Activated T-cell treated with anti-CD3 and anti-CD28 coated beads for 4 hours (primary cell): ENCODE measurements around the gene TACC3.

Experiments
- DNase-seq: peaks from one replicate; pipeline ENCODE4 v3.0.0-alpha.2; 2020

TACC3 gene

GRCh38 chr4:1762264-1763010 is 41.1 kb downstream of the TACC3 start:
- DNase-seq, result no peak

- DNase-seq, result no peak
These were observed 41.8 kb downstream of the TACC3 start for GRCh38 chr4:1763070-1763549.

- DNase-seq, result no peak
These were observed 42.3 kb downstream of the TACC3 start for GRCh38 chr4:1763550-1764080.

GRCh38 chr4:1764670-1765069 is 43.3 kb downstream of the TACC3 start:
- DNase-seq, result no peak

GRCh38 chr4:1765409-1766072 is 44.2 kb downstream of the TACC3 start:
- DNase-seq, result no peak

- DNase-seq, result no peak
These were observed 45.1 kb downstream of the TACC3 start for GRCh38 chr4:1766106-1767060.

- no peak for DNase-seq
These were observed 45.9 kb downstream of the TACC3 start for GRCh38 chr4:1767061-1767769.

GRCh38 chr4:1767770-1768366 is 46.5 kb downstream of the TACC3 start:
- no peak for DNase-seq

GRCh38 chr4:1768367-1769034 is 47.2 kb downstream of the TACC3 start:
- no peak for DNase-seq

GRCh38 chr4:1769692-1770091 is 48.4 kb downstream of the TACC3 start:
- DNase-seq, result no peak

GRCh38 chr4:1770245-1770644 is 48.9 kb downstream of the TACC3 start:
- DNase-seq, result no peak

GRCh38 chr4:1770791-1771231 is 49.5 kb downstream of the TACC3 start:
- DNase-seq, result no peak

GRCh38 chr4:1771555-1772305 is 50.4 kb downstream of the TACC3 start:
- DNase-seq, result no peak

- DNase-seq, result no peak
These were observed 51.7 kb downstream of the TACC3 start for GRCh38 chr4:1772853-1773538.

GRCh38 chr4:1773754-1774153 is 52.4 kb downstream of the TACC3 start:
- DNase-seq, result no peak

- no peak for DNase-seq
These were observed 54.6 kb downstream of the TACC3 start for GRCh38 chr4:1775731-1776500.

GRCh38 chr4:1776521-1777161 is 55.3 kb downstream of the TACC3 start:
- DNase-seq, result no peak

- DNase-seq, result no peak
These were observed 56.7 kb downstream of the TACC3 start for GRCh38 chr4:1777822-1778641.
